ENCODE data around the gene NUDC. TPM values are rescaled to one million over a fixed set of nuclear protein-coding genes. Genes with fewer than 3 reads are reported as not detected.

NUDC gene
- total and polyA plus RNA-seq, 12 donors, result 63.3 to 257 (median 97.7) TPM

- H3K36me3 ChIP-seq (replicated peaks in 1 of 2), result no peaks in the 10 kb centered on the region
- H3K9me3 ChIP-seq (replicated peaks in 1 of 3), result no peaks in the 10 kb centered on the region
- peaks cover 6% of the 10 kb centered on the region for H3K27me3 ChIP-seq
- peaks cover 7 to 11% of the 10 kb centered on the region in 2 donors for H3K4me1 ChIP-seq (replicated peaks in 1 of 2)
- intact Hi-C loops (cut with DNase I), result no loop called here
- DNase-seq, result peak in 1 of 7 donors; percentile 29
- peak overlapping the region in 2 of 4 donors; percentile 17 to 70 for H3K4me3 ChIP-seq
- no peak for TF ChIP-seq POLR2A (IDR thresholded peaks at IDR 0.05)
- TF ChIP-seq, protein P1, sequence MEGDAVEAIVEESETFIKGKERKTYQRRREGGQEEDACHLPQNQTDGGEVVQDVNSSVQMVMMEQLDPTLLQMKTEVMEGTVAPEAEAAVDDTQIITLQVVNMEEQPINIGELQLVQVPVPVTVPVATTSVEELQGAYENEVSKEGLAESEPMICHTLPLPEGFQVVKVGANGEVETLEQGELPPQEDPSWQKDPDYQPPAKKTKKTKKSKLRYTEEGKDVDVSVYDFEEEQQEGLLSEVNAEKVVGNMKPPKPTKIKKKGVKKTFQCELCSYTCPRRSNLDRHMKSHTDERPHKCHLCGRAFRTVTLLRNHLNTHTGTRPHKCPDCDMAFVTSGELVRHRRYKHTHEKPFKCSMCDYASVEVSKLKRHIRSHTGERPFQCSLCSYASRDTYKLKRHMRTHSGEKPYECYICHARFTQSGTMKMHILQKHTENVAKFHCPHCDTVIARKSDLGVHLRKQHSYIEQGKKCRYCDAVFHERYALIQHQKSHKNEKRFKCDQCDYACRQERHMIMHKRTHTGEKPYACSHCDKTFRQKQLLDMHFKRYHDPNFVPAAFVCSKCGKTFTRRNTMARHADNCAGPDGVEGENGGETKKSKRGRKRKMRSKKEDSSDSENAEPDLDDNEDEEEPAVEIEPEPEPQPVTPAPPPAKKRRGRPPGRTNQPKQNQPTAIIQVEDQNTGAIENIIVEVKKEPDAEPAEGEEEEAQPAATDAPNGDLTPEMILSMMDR (IDR thresholded peaks at IDR 0.05), result no peak
- 2 to 50% (median 2%) methylated on average over 4 to 97 of the region's 97 CpGs; no CpG with 5 or more reads in 1 of the 4 donors for WGBS, 4 donors
- peak overlapping the region in 2 of 5 donors; percentile 21 to 72 for H3K27ac ChIP-seq
These were observed 72.7 kb downstream of the NUDC start for GRCh38 chr1:26994020-26994786.

DNA sequence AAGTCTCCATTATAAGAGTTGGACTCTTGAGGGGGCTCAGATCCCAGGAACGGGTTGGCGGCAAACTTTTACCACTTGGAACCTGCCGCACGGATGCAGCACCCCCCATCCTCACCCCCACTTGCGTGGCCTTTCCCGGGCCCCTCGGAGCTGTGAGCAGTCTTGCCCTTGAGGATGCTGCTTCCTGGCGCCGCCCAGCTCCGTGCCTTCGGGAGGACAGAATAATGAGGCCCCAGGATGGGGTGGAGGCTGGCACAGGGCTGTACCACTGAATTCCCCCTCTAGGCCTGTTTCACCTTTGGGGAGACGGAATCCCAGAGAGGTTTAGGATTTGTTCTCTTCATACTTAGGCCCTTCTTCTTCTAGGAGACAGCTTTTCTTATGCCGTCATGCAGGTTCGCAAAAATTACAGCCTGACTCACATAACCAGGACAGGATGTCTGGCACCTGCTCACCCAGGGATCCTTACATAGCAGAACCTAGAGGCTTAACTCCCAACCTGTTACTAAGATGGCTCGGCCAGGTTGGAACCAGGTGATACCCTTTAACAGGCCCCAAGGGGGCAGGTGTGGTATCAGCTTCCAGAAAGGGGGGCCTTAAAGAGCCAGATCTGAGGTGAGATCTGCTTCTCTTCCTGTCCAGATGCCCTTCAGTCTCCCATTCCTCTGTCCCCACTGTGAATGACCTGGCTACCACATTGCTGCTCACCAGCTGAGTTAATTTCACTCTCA lies 73.4 kb downstream of the NUDC start:
- no peaks in the 10 kb centered on the region for H3K36me3 ChIP-seq (replicated peaks in 1 of 2)
- TF ChIP-seq, protein P1 (IDR thresholded peaks at IDR 0.05), result no peak
- peak in 1 of 2 donors; percentile 24 for TF ChIP-seq POLR2A (IDR thresholded peaks at IDR 0.05)
- peaks cover 6% of the 10 kb centered on the region for H3K27me3 ChIP-seq
- H3K4me1 ChIP-seq (replicated peaks in 1 of 2), result peaks cover 7 to 18% of the 10 kb centered on the region in 2 donors
- peak overlapping the region in 2 of 4 donors; percentile 6 to 70 for H3K4me3 ChIP-seq
- no peaks in the 10 kb centered on the region for H3K9me3 ChIP-seq (replicated peaks in 1 of 3)
- peak overlapping the region in 1 of 5 donors; percentile 72 for H3K27ac ChIP-seq
- no peak for DNase-seq
- WGBS, 4 donors, result 37 to 53% (median 49%) methylated on average over 7 to 15 of the region's 15 CpGs
- intact Hi-C loops (cut with DNase I), result loop anchor here (5.0 kb wide), 3 partner anchors 37 to 102 kb away; no protein-coding TSS in a partner anchor

GRCh38 chr1:26996024-26996423 lies 74.5 kb downstream of the NUDC start:
- TF ChIP-seq, protein P1 (IDR thresholded peaks at IDR 0.05), result no peak
- no peak for TF ChIP-seq POLR2A (IDR thresholded peaks at IDR 0.05)
- peaks cover 6% of the 10 kb centered on the region for H3K27me3 ChIP-seq
- H3K27ac ChIP-seq, result no peak overlapping the region
- WGBS, 4 donors, result 60 to 100% (median 92%) methylated on average over 1 of the region's 1 CpG
- intact Hi-C loops (cut with DNase I), result loop anchor here (5.0 kb wide), 3 partner anchors 36 to 101 kb away; no protein-coding TSS in a partner anchor
- no peak overlapping the region for H3K4me3 ChIP-seq
- H3K9me3 ChIP-seq (replicated peaks in 1 of 3), result no peaks in the 10 kb centered on the region
- DNase-seq, result no peak
- H3K4me1 ChIP-seq (replicated peaks in 1 of 2), result peaks cover 7 to 18% of the 10 kb centered on the region in 2 donors
- H3K36me3 ChIP-seq (replicated peaks in 1 of 2), result no peaks in the 10 kb centered on the region

Other genes starting within 250 kb of the NUDC start
- 10 to 100 TPM; 28.6 to 90.3 (median 55.6) TPM for gene ARID1A, start 225.7 kb upstream of the NUDC start, total RNA-seq
- 10 to 100 TPM; 11.3 to 33.7 (median 24.5) TPM for gene ARID1A, start 225.7 kb upstream of the NUDC start, polyA plus RNA-seq
- 10 to 100 TPM; 11.8 to 43.1 (median 34.1) TPM for gene PIGV, start 133.8 kb upstream of the NUDC start, total RNA-seq
- 10 to 100 TPM in 1 of 3 donors, 1 to 10 TPM in 2; 6.7 to 18.7 (median 8.5) TPM for gene PIGV, start 133.8 kb upstream of the NUDC start, polyA plus RNA-seq
- gene ZDHHC18, start 95.1 kb upstream of the NUDC start, total RNA-seq, result 10 to 100 TPM in 4 of 9 donors, 1 to 10 TPM in 5; 4.9 to 16.5 (median 9.4) TPM
- 10 to 100 TPM in 2 of 3 donors, 1 to 10 TPM in 1; 5.7 to 13.4 (median 11.7) TPM for gene ZDHHC18, start 95.1 kb upstream of the NUDC start, polyA plus RNA-seq
- under 1 TPM in 5 of 9 donors, not detected in 4; 0.06 to 0.43 (median 0.39) TPM for gene SFN, start 58.6 kb upstream of the NUDC start, total RNA-seq
- 1 to 10 TPM in 1 of 3 donors, under 1 TPM in 2; 0.33 to 1.1 (median 0.56) TPM for gene SFN, start 58.6 kb upstream of the NUDC start, polyA plus RNA-seq
- gene GPN2, start 31.5 kb upstream of the NUDC start, total RNA-seq, result 10 to 100 TPM; 17.2 to 50.7 (median 28.4) TPM
- gene GPN2, start 31.5 kb upstream of the NUDC start, polyA plus RNA-seq, result 10 to 100 TPM; 17.4 to 35.0 (median 19.1) TPM
- 10 to 100 TPM; 10.8 to 22.2 (median 15.5) TPM for gene GPATCH3, start 21.3 kb upstream of the NUDC start, total RNA-seq
- 10 to 100 TPM in 2 of 3 donors, 1 to 10 TPM in 1; 9.2 to 36.7 (median 22.1) TPM for gene GPATCH3, start 21.3 kb upstream of the NUDC start, polyA plus RNA-seq
- gene NR0B2, start 7.8 kb upstream of the NUDC start, total RNA-seq, result 10 to 100 TPM in 7 of 9 donors, 1 to 10 TPM in 2; 7.1 to 62.7 (median 14.7) TPM
- 1 to 10 TPM; 7.6 to 8.3 (median 8.0) TPM for gene NR0B2, start 7.8 kb upstream of the NUDC start, polyA plus RNA-seq
- gene KDF1, start 38.7 kb downstream of the NUDC start, total RNA-seq, result 1 to 10 TPM in 7 of 9 donors, under 1 TPM in 2; 0.53 to 4.0 (median 1.4) TPM
- gene KDF1, start 38.7 kb downstream of the NUDC start, polyA plus RNA-seq, result under 1 TPM; 0.15 to 0.56 (median 0.54) TPM
- gene TRNP1, start 71.9 kb downstream of the NUDC start, total RNA-seq, result 10 to 100 TPM in 3 of 9 donors, 1 to 10 TPM in 6; 1.4 to 27.8 (median 6.2) TPM
- gene TRNP1, start 71.9 kb downstream of the NUDC start, polyA plus RNA-seq, result 10 to 100 TPM in 1 of 3 donors, 1 to 10 TPM in 2; 4.6 to 11.1 (median 9.0) TPM
- 1 to 10 TPM in 4 of 9 donors, under 1 TPM in 5; 0.17 to 7.1 (median 0.95) TPM for gene TENT5B, start 91.1 kb downstream of the NUDC start, total RNA-seq
- 1 to 10 TPM in 2 of 3 donors, under 1 TPM in 1; 0.51 to 2.8 (median 1.2) TPM for gene TENT5B, start 91.1 kb downstream of the NUDC start, polyA plus RNA-seq
- 10 to 100 TPM in 8 of 9 donors, 1 to 10 TPM in 1; 3.1 to 44.0 (median 27.5) TPM for gene SLC9A1, start 233.4 kb downstream of the NUDC start, total RNA-seq
- 10 to 100 TPM; 16.3 to 49.0 (median 30.0) TPM for gene SLC9A1, start 233.4 kb downstream of the NUDC start, polyA plus RNA-seq

Measured in adrenal gland (tissue), 12 donors.